ENCODE results near the gene SRD5A2. TPM values are rescaled to one million over a fixed set of nuclear protein-coding genes. Genes with fewer than 3 reads are reported as not detected.
A peak's percentile ranks its signal among the peaks of the same experiment; 100 is the strongest.

SRD5A2 gene
- total and polyA plus RNA-seq, 2 of the 4 experiments (the other 2 are of a cell fraction) = not detected

DNA sequence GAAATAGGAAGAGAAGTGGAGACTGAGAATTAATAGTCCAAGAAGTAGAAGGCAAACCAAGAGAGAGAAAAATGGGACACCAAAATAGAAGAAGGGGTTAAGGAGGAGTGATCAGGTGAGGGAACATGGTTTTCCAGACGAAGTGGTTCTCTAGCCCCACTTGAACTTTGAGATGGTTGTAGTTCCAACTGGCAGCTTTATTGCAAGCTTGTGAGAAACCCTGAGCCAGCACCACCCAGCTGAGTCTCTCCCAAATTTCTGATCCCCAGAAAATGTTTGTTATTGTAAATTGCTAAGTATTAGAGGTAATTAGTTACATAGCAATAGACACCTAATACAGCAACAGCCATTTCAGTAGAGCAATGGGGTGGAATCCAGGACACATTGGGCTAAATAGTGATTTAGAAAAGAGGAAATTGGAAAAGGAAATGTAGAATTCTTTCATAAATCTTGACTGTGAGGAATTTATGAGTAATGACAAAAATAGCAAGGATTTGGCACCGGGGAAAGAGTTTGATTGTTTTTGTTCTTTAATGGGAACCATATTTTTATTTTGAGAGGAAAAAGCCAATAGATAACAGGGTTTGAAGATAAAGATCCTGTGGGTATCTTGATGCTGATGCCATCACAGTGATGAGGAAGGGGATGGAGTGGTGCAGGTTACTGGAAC lies 104.1 kb downstream of the SRD5A2 start:
- H4K20me1 ChIP-seq (ENCODE audit: insufficient read depth, low read length) = no peaks in the 10 kb centered on the region
- intact Hi-C loops (cut with micrococcal nuclease) = no loop called here
- no TSS peak for BruUV-seq (replicated peaks)
- no peaks in the 10 kb centered on the region for H3K27me3 ChIP-seq (ENCODE audit: control insufficient read depth, insufficient read depth, low read length)
- no peak overlapping the region for H3K4ac ChIP-seq (ENCODE audit: low read depth, low read length)
- dilution Hi-C loops (cut with HindIII; ENCODE audit: low sequenced_read_pairs, unreplicated experiment) = no loop called here
- H3K4me1 ChIP-seq (ENCODE audit: control insufficient read depth, insufficient read depth, low read length) = no peaks in the 10 kb centered on the region
- POLR2A ChIA-PET (ENCODE audit: unreplicated experiment) = no interaction called here
- H4K8ac ChIP-seq (ENCODE audit: low read depth in 2 of 2, low read length in 2 of 2) = no peak overlapping the region
- ATAC-seq (ENCODE audit: low read depth) (0 out of 2 replicates have a peak, but pooled peaks have one; percentile 21), DNase-seq (peak; percentile 19)
- no peaks in the 10 kb centered on the region for H3K79me1 ChIP-seq (ENCODE audit: low read depth in 1 of 2, low read length in 2 of 2)
- CTCF ChIA-PET = no interaction called here
- H3K56ac ChIP-seq (ENCODE audit: extremely low read depth, insufficient read depth, low read length) = no peak overlapping the region
- no peaks in the 10 kb centered on the region for H3K9me1 ChIP-seq (ENCODE audit: insufficient read depth, low read length)
- H4K91ac ChIP-seq (ENCODE audit: insufficient read depth, low read depth, low read length) = no peak overlapping the region
- H2AK5ac ChIP-seq (ENCODE audit: low read depth, low read length) = no peak overlapping the region
- no peak overlapping the region for H3K14ac ChIP-seq (replicated peaks; ENCODE audit: low read depth, low read length)
- no peak overlapping the region for H3K23ac ChIP-seq (ENCODE audit: low read depth, low read length)
- H3K9me3 ChIP-seq (ENCODE audit: control insufficient read depth, insufficient read depth, low read length) = no peaks in the 10 kb centered on the region
- no peak for TF ChIP-seq MAFK (IDR thresholded peaks at IDR 0.05; ENCODE audit: low read depth, low read length)
- TF ChIP-seq, protein P1, sequence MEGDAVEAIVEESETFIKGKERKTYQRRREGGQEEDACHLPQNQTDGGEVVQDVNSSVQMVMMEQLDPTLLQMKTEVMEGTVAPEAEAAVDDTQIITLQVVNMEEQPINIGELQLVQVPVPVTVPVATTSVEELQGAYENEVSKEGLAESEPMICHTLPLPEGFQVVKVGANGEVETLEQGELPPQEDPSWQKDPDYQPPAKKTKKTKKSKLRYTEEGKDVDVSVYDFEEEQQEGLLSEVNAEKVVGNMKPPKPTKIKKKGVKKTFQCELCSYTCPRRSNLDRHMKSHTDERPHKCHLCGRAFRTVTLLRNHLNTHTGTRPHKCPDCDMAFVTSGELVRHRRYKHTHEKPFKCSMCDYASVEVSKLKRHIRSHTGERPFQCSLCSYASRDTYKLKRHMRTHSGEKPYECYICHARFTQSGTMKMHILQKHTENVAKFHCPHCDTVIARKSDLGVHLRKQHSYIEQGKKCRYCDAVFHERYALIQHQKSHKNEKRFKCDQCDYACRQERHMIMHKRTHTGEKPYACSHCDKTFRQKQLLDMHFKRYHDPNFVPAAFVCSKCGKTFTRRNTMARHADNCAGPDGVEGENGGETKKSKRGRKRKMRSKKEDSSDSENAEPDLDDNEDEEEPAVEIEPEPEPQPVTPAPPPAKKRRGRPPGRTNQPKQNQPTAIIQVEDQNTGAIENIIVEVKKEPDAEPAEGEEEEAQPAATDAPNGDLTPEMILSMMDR (conservative IDR thresholded peaks at IDR 0.05; ENCODE audit: low read depth, low read length) = no peak
- TF ChIP-seq FOS (IDR thresholded peaks at IDR 0.05; ENCODE audit: low read depth, low read length) = no peak
- TF ChIP-seq MAZ (IDR thresholded peaks at IDR 0.05; ENCODE audit: borderline replicate concordance, low read depth, low read length) = no peak
- TF ChIP-seq MXI1 (IDR thresholded peaks at IDR 0.05; ENCODE audit: borderline replicate concordance, low read depth, low read length) = no peak
- TF ChIP-seq BHLHE40 (IDR thresholded peaks at IDR 0.05; ENCODE audit: low read depth, low read length) = no peak
- TF ChIP-seq POLR2A (IDR thresholded peaks at IDR 0.05; ENCODE audit: low read depth, low read length) = no peak
- TF ChIP-seq, protein P2, sequence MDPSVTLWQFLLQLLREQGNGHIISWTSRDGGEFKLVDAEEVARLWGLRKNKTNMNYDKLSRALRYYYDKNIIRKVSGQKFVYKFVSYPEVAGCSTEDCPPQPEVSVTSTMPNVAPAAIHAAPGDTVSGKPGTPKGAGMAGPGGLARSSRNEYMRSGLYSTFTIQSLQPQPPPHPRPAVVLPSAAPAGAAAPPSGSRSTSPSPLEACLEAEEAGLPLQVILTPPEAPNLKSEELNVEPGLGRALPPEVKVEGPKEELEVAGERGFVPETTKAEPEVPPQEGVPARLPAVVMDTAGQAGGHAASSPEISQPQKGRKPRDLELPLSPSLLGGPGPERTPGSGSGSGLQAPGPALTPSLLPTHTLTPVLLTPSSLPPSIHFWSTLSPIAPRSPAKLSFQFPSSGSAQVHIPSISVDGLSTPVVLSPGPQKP (IDR thresholded peaks at IDR 0.05; ENCODE audit: borderline replicate concordance, low read depth, low read length) = no peak
- TF ChIP-seq, protein P3, sequence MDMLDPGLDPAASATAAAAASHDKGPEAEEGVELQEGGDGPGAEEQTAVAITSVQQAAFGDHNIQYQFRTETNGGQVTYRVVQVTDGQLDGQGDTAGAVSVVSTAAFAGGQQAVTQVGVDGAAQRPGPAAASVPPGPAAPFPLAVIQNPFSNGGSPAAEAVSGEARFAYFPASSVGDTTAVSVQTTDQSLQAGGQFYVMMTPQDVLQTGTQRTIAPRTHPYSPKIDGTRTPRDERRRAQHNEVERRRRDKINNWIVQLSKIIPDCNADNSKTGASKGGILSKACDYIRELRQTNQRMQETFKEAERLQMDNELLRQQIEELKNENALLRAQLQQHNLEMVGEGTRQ (IDR thresholded peaks at IDR 0.05; ENCODE audit: low read depth, low read length) = no peak
- TF ChIP-seq CEBPB (IDR thresholded peaks at IDR 0.05; ENCODE audit: low read depth, low read length) = no peak
- TF ChIP-seq RAD21 (IDR thresholded peaks at IDR 0.05; ENCODE audit: low read length) = no peak
- no peak for TF ChIP-seq RFX5 (IDR thresholded peaks at IDR 0.05; ENCODE audit: low read depth, low read length)
- in situ Hi-C loops (cut with MboI; ENCODE audit: low sequenced_read_pairs) = no loop called here
- no peak overlapping the region; the same call in 1 of the 2 replicates for H2BK120ac ChIP-seq (ENCODE audit: low read depth, low read length)
- H3K4me2 ChIP-seq (ENCODE audit: low read depth, low read length) = no peak overlapping the region
- no peak overlapping the region for H3K9ac ChIP-seq (ENCODE audit: low read depth, low read length)
- no peak overlapping the region for H2AK9ac ChIP-seq (replicated peaks; ENCODE audit: low read depth, low read length, poor library complexity)
- WGBS, 2 experiments (ENCODE audit: extremely low coverage in 2 of 2, insufficient read length in 1 of 2) = 0% methylated on average over 1 of the region's 2 CpGs; no CpG with 5 or more reads in 1 of the 2 experiments
- H4K5ac ChIP-seq (ENCODE audit: low read depth, low read length) = no peak overlapping the region
- no peak overlapping the region for H2BK5ac ChIP-seq (ENCODE audit: low read depth, low read length, poor library complexity, severe bottlenecking)
- H2BK20ac ChIP-seq (ENCODE audit: low read depth, low read length) = no peak overlapping the region
- no peak overlapping the region for H3K4me3 ChIP-seq (ENCODE audit: insufficient read depth, low read depth, low read length)
- no peak overlapping the region for H2BK15ac ChIP-seq (ENCODE audit: low read depth, low read length)
- H3K36me3 ChIP-seq (ENCODE audit: control insufficient read depth, insufficient read depth, low read length) = no peaks in the 10 kb centered on the region
- no peak overlapping the region for H3K18ac ChIP-seq (ENCODE audit: low read depth, low read length)
- no peak overlapping the region for H3K27ac ChIP-seq (ENCODE audit: insufficient read depth, low read length)
- H2AFZ ChIP-seq (replicated peaks; ENCODE audit: low read length, poor library complexity) = no peak overlapping the region
